B cell (primary cell): Measurements from ENCODE around the gene POLR2B. TPM values are rescaled to one million over a fixed set of nuclear protein-coding genes. Genes with fewer than 3 reads are reported as not detected.

Source experiments
- ATAC-seq: fragments of 200-7000 bp; cut with Tn5 transposase; one replicate; pipeline ENCODE4 v1.10.0; 2021; ENCODE audit warnings: low read depth, mild to moderate bottlenecking, moderate number of reproducible peaks, moderate library complexity
- CTCF ChIA-PET: fragments of 350-600 bp; sonication (Branson Sonifier 250); formaldehyde crosslinking; loops from one replicate; lab custom pipeline; 2021; ENCODE audit warnings: antibody characterized with exemption, inconsistent platforms; lab: Charles Lee
- POLR2A ChIA-PET: fragments of 350-600 bp; sonication (Branson Sonifier 250); formaldehyde crosslinking; loops from one replicate; lab custom pipeline; 2021; ENCODE audit warnings: antibody characterized with exemption; lab: Charles Lee
- DNase-seq: peaks from one replicate; pipeline ENCODE4 v3.0.0; 2013
- H2AFZ ChIP-seq: 2 replicates; pipeline ENCODE4 v1.6.1; 2012; ENCODE audit warnings: mild to moderate bottlenecking, low read depth, low read length; ENCODE audit not compliant: insufficient read depth, poor library complexity, severe bottlenecking
- H3K27ac ChIP-seq, 2 donors: 1 replicate in 1 of 2; 2 replicates in 1 of 2; pipeline ENCODE4 v1.5.1; 2012 to 2013; ENCODE audit warnings: low read length in 2 of 2, mild to moderate bottlenecking in 2 of 2, moderate library complexity in 1 of 2
- H3K27me3 ChIP-seq, 4 experiments: fragments of 200-600 bp in 1 of 4; sonication (generic) in 1 of 4; replicated peaks in 1 of 4; 1 replicate in 2 of 4; 2 replicates in 2 of 4; pipeline versions ENCODE4 v1.6.1 to v1.7.0; 2013 to 2016; ENCODE audit warnings: low read length in 3 of 4, mild to moderate bottlenecking in 2 of 4, mixed read lengths in 1 of 4, moderate library complexity in 1 of 4; ENCODE audit not compliant: insufficient read depth in 4 of 4, control insufficient read depth in 3 of 4; ENCODE audit errors: control extremely low read depth in 1 of 4
- H3K36me3 ChIP-seq, 2 experiments: replicated peaks in 1 of 2; 1 replicate in 1 of 2; 2 replicates in 1 of 2; pipeline versions ENCODE4 v1.6.1 to v1.7.1; 2013; ENCODE audit warnings: low read length in 1 of 2; ENCODE audit not compliant: insufficient read depth in 2 of 2, control insufficient read depth in 1 of 2; ENCODE audit errors: control extremely low read depth in 1 of 2, extremely low read depth in 1 of 2
- H3K4me1 ChIP-seq, 2 donors: fragments of 200-600 bp in 1 of 2; sonication (generic) in 1 of 2; 1 replicate in 1 of 2; 2 replicates in 1 of 2; pipeline versions ENCODE4 v1.5.1 to v1.6.1; 2013 to 2017; ENCODE audit warnings: low read length in 2 of 2; ENCODE audit not compliant: control insufficient read depth in 2 of 2, insufficient read depth in 2 of 2
- H3K4me2 ChIP-seq: replicated peaks from 2 replicates; pipeline ENCODE3; 2012; ENCODE audit warnings: mild to moderate bottlenecking, low read depth, low read length; ENCODE audit not compliant: poor library complexity, severe bottlenecking
- H3K4me3 ChIP-seq, 5 experiments: fragments of 200-600 bp in 1 of 5; sonication (generic) in 1 of 5; 1 replicate in 3 of 5; 2 replicates in 2 of 5; pipeline versions ENCODE4 v1.5.1 to v1.7.0; 2011 to 2016; ENCODE audit warnings: low read length in 4 of 5, mild to moderate bottlenecking in 4 of 5, low read depth in 2 of 5, control low read depth in 1 of 5, moderate library complexity in 1 of 5; ENCODE audit not compliant: insufficient read depth in 1 of 5; ENCODE audit errors: control extremely low read depth in 1 of 5, extremely low read depth in 1 of 5
- H3K79me2 ChIP-seq: fragments of 200-600 bp; sonication (generic); one replicate; pipeline ENCODE4 v1.6.0; 2016; ENCODE audit warnings: low read length; ENCODE audit not compliant: control insufficient read depth, insufficient read depth
- H3K9ac ChIP-seq: fragments of 200-600 bp; sonication (generic); 2 replicates; pipeline ENCODE4 v1.6.1; 2017; ENCODE audit warnings: mild to moderate bottlenecking, low read length, moderate library complexity
- H3K9me3 ChIP-seq, 3 donors: one replicate each; pipeline versions ENCODE4 v1.6.1 to v1.7.1; 2013; ENCODE audit warnings: low read length in 2 of 3; ENCODE audit not compliant: control insufficient read depth in 2 of 3, insufficient read depth in 1 of 3; ENCODE audit errors: control extremely low read depth in 1 of 3
- H4K20me1 ChIP-seq: 2 replicates; pipeline ENCODE4 v1.6.0; 2012; ENCODE audit warnings: mild to moderate bottlenecking, low read length; ENCODE audit not compliant: insufficient read depth, control insufficient read depth, poor library complexity, severe bottlenecking
- H3K27ac Mint-ChIP-seq: one replicate; pipeline ENCODE4 v1.8.0; 2021; ENCODE audit warnings: mixed read lengths
- H3K27me3 Mint-ChIP-seq: one replicate; pipeline ENCODE4 v1.8.0; 2021; ENCODE audit warnings: mixed read lengths
- H3K4me1 Mint-ChIP-seq: one replicate; pipeline ENCODE4 v1.8.0; 2021; ENCODE audit warnings: mixed read lengths
- H3K4me3 Mint-ChIP-seq: one replicate; pipeline ENCODE4 v1.8.0; 2021; ENCODE audit warnings: mixed read lengths
- H3K9me3 Mint-ChIP-seq: one replicate; pipeline ENCODE4 v1.8.0; 2022; ENCODE audit warnings: mixed read lengths; ENCODE audit not compliant: insufficient read depth
- CTCF ChIP-seq: fragments of 200-600 bp; IDR thresholded peaks from one replicate; pipeline ENCODE4 v1.8.0; 2022; ENCODE audit warnings: antibody characterized with exemption, mild to moderate bottlenecking
- EZH2 ChIP-seq: IDR thresholded peaks from 2 replicates; pipeline ENCODE4 v1.6.1; 2012; ENCODE audit warnings: borderline replicate concordance, low read depth, mild to moderate bottlenecking, moderate library complexity, low read length; ENCODE audit not compliant: insufficient read depth, poor library complexity, severe bottlenecking
- WGBS: methylation state at CpG from one replicate; pipeline ENCODE4 v1.1.5; 2013; ENCODE audit warnings: missing lambda C conversion rate; ENCODE audit not compliant: insufficient coverage; 5-methylcytosine and 5-hydroxymethylcytosine counted together
- intact Hi-C: fragments of 100-400 bp; cut with micrococcal nuclease; formaldehyde crosslinking; loops from one replicate; pipeline ENCODE4 v1.10.0; 2022
- polyA plus RNA-seq: library from polyadenylated mRNA; depleted of rRNA; stranded (reverse); fragments of >200 nt; gene quantifications from 2 replicates; pipeline ENCODE4 v1.2.3, GENCODE V29; 2012
- total RNA-seq, 2 donors: library from RNA; stranded (reverse); fragments of 120-200 nt in 1 of 2; gene quantifications; 1 replicate in 1 of 2; 2 replicates in 1 of 2; pipeline versions ENCODE4 v1.2.3 to v1.2.4, GENCODE V29; 2013 to 2022

POLR2B gene
- total and polyA plus RNA-seq, 2 donors (not counting 1 experiment from before 2014, with no cell fraction given): 37.5 to 108 TPM

DNA sequence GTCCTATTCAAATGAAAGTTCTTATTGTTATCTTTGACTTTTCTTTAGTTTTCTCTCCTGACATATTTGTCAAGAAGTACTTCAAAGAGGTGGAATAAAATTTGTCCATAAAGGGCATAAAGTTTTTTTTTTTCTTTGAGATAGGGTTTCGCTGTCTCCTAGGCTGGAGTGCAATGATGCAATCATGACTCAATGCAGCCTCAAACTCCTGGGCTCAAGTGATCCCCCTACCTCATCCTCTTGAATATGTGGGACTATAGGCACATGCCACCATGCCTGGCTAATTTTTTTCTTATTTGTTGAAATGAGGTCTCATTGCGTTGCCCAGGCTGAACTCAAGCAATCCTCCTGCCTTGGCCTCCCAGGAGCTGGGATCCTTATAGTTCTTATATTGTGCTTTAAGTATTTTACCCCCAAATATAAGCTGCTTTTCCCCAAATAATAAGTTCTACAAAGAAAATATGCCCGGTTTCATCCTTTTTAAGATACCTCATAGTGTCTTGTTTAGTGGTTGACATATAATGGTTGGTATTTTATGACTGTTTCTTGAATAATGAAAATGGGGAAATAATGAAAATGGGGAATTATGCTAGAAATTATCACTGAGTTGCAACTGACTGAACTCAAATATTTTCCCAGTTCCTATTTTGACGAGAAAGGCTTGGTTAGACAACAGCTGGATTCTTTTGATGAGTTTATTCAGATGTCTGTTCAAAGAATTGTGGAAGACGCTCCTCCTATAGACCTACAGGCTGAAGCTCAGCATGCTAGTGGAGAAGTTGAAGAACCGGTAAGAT lies 11.6 kb downstream of the POLR2B start:
- DNase-seq (no peak), ATAC-seq (no peak)
- Histone ChIP-seq H3K4me3 (no peak overlapping the region), H2AFZ (no peak overlapping the region), H3K36me3 (peaks cover 1 to 91% of the 10 kb centered on the region in 2 experiments), H3K4me2 (no peak overlapping the region), H3K27ac (no peak overlapping the region), H3K9me3 (no peaks in the 10 kb centered on the region), H4K20me1 (peaks cover 85% of the 10 kb centered on the region), H3K27me3 (no peaks in the 10 kb centered on the region), H3K9ac (no peak overlapping the region), H3K4me1 (no peaks in the 10 kb centered on the region), H3K79me2 (peaks cover 72% of the 10 kb centered on the region)
- intact Hi-C loops: no loop called here
- no CpG with 5 or more reads among the region's 6 CpGs for WGBS
- TF ChIP-seq EZH2: no peak
- no peak for TF ChIP-seq CTCF
- H3K9me3 Mint-ChIP-seq: no peaks in the 10 kb centered on the region
- no peaks in the 10 kb centered on the region for H3K27me3 Mint-ChIP-seq
- no peak overlapping the region for H3K27ac Mint-ChIP-seq
- peaks cover 4% of the 10 kb centered on the region for H3K4me1 Mint-ChIP-seq
- H3K4me3 Mint-ChIP-seq: no peak overlapping the region
- ChIA-PET POLR2A (no interaction called here), CTCF (no interaction called here)

- H3K27ac Mint-ChIP-seq: no peak overlapping the region
- H3K9me3 Mint-ChIP-seq: no peaks in the 10 kb centered on the region
- H3K4me3 Mint-ChIP-seq: no peak overlapping the region
- no peak overlapping the region for H3K27ac ChIP-seq
- POLR2A ChIA-PET: no interaction called here
- intact Hi-C loops: no loop called here
- H3K9ac ChIP-seq: no peak overlapping the region
- no peaks in the 10 kb centered on the region for H3K9me3 ChIP-seq
- WGBS: 100% methylated on average over 5 of the region's 7 CpGs
- no peaks in the 10 kb centered on the region for H3K4me1 ChIP-seq
- no peaks in the 10 kb centered on the region for H3K27me3 Mint-ChIP-seq
- DNase-seq (no peak), ATAC-seq (no peak)
- H3K79me2 ChIP-seq: peaks cover 43% of the 10 kb centered on the region
- H4K20me1 ChIP-seq: peaks cover 61% of the 10 kb centered on the region
- no peaks in the 10 kb centered on the region for H3K27me3 ChIP-seq
- TF ChIP-seq EZH2 (no peak), CTCF (no peak)
- no peak overlapping the region for H2AFZ ChIP-seq
- CTCF ChIA-PET: no interaction called here
- H3K36me3 ChIP-seq: peaks cover 1 to 89% of the 10 kb centered on the region in 2 experiments
- H3K4me2 ChIP-seq: no peak overlapping the region
- no peak overlapping the region for H3K4me3 ChIP-seq
- H3K4me1 Mint-ChIP-seq: no peaks in the 10 kb centered on the region
Measured at GRCh38 chr4:56995525-56995924, 16.8 kb downstream of the POLR2B start.
